ENCODE results near the gene MACROD2.

DNA sequence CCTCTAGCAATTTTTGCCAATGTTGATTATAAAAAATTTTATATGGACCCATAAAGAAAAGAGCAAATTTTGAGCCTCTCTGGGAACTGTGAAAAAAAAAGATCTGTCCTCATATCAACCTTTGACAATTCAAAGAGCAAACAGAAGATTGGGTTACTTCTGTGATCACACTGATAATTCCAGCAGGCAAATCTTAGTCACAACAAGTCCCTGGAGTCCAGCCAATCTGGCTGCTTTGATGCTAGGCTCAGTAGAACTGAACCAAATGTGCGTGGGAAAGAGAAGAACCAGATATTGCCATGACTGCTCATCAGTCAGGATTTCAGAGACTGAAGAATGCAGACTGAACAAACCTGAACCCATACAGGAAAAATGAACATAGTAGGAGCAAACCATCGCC lies 780.5 kb downstream of the MACROD2 start:
- TF ChIP-seq, protein P1, sequence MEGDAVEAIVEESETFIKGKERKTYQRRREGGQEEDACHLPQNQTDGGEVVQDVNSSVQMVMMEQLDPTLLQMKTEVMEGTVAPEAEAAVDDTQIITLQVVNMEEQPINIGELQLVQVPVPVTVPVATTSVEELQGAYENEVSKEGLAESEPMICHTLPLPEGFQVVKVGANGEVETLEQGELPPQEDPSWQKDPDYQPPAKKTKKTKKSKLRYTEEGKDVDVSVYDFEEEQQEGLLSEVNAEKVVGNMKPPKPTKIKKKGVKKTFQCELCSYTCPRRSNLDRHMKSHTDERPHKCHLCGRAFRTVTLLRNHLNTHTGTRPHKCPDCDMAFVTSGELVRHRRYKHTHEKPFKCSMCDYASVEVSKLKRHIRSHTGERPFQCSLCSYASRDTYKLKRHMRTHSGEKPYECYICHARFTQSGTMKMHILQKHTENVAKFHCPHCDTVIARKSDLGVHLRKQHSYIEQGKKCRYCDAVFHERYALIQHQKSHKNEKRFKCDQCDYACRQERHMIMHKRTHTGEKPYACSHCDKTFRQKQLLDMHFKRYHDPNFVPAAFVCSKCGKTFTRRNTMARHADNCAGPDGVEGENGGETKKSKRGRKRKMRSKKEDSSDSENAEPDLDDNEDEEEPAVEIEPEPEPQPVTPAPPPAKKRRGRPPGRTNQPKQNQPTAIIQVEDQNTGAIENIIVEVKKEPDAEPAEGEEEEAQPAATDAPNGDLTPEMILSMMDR (IDR thresholded peaks at IDR 0.05 in 2 of 3, conservative IDR thresholded peaks at IDR 0.05 in 1 of 3; ENCODE audit: borderline replicate concordance in 1 of 3, insufficient read depth in 1 of 3, low read depth in 2 of 3, low read length in 2 of 3): no peak
- TF ChIP-seq EZH2 (IDR thresholded peaks at IDR 0.05) (no peak), RAD21 (IDR thresholded peaks at IDR 0.05; ENCODE audit: low read depth) (no peak), REST (IDR thresholded peaks at IDR 0.05; ENCODE audit: low read depth) (no peak), EGR1 (IDR thresholded peaks at IDR 0.05; ENCODE audit: low read depth) (no peak), POLR2AphosphoS5 (IDR thresholded peaks at IDR 0.05; ENCODE audit: low read depth, low read length) (no peak), ZFX (IDR thresholded peaks at IDR 0.05) (no peak), JUND (IDR thresholded peaks at IDR 0.05) (no peak), CEBPB (IDR thresholded peaks at IDR 0.05; ENCODE audit: low read depth) (no peak), POLR2A (IDR thresholded peaks at IDR 0.05; ENCODE audit: borderline replicate concordance, extremely low read depth, insufficient read depth, insufficient read length) (no peak), ZNF274 (IDR thresholded peaks at IDR 0.05; ENCODE audit: low read depth, low read length) (no peak)

Data from HCT116 (cell line).